ENCODE data around the gene KLHDC4. TPM values are rescaled to one million over a fixed set of nuclear protein-coding genes. Genes with fewer than 3 reads are reported as not detected.

The KLHDC4 gene
- total and polyA plus RNA-seq, 10 of the 15 experiments (the other 5 are each of a cell fraction or from before 2014, with no cell fraction given) = 0.80 to 62.1 (median 32.8) TPM

DNA sequence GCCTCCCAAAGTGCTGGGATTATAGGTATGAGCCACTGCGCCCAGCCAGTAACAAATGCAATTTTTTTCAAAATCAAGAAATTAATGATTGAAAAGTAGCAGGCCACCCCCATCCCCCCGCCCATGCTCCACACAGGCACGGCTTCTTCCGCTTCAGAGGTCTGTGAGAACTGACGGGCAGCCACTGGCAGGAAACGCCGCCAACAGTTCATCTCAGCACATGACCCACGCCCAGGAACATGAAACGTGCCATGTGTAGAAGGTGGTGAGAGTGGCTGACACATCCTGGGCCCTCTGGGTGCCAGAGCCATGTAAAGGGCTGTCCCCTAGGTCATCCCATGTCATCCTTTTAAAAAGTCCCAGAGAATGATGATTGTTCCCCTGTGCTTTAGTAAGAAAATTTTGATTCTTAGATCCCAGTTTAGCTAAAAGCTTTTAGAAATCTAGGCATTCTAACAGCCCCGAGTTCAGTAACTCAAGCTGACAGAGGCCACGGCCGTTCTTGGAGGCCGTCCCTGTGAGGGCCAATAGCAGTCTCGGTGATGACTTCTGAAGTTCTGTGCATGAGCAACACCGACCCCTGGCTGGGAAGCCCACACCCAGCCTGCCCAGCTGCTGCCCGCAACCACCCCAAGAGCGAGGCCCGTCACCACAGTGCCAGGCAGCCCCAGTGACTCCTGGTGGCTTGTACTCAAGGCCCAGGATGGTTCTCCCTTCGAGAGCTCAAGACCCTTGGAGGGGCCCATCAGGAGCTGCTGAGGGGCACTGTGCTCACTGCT, 52.1 kb downstream of the KLHDC4 start:
- no peak overlapping the region for H3K4me3 ChIP-seq
- no peaks in the 10 kb centered on the region for H3K27me3 ChIP-seq (replicated peaks in 1 of 2; ENCODE audit: control insufficient read depth in 2 of 2, insufficient read depth in 2 of 2, low read length in 1 of 2)
- BruUV-seq (replicated peaks) = no TSS peak
- H3K36me3 ChIP-seq (ENCODE audit: control insufficient read depth in 2 of 2, insufficient read depth in 2 of 2, low read length in 1 of 2) = peaks cover 8 to 28% of the 10 kb centered on the region in 2 experiments; a peak in 3 of 4 replicates
- DNase-seq (ENCODE audit: low read depth, low spot score) (no peak), FAIRE-seq (no peak), ATAC-seq (peak; percentile 74)
- no peaks in the 10 kb centered on the region for H3K4me1 ChIP-seq (ENCODE audit: control insufficient read depth, insufficient read depth, low read length)
- RAD21 ChIA-PET (ENCODE audit: unreplicated experiment) = no interaction called here
- TF ChIP-seq STAT1 (conservative IDR thresholded peaks at IDR 0.05) (no peak), BHLHE40 (IDR thresholded peaks at IDR 0.05; ENCODE audit: borderline replicate concordance in 1 of 2, low read depth in 2 of 2, low read length in 1 of 2) (peak; percentile 29 to 46; a peak in 1 of 4 replicates), DPF2 (IDR thresholded peaks at IDR 0.05) (no peak), NR2C1 (IDR thresholded peaks at IDR 0.05) (no peak), PKNOX1 (IDR thresholded peaks at IDR 0.05) (peak; percentile 11; the same call in 1 of the 2 replicates), RUNX3 (IDR thresholded peaks at IDR 0.05; ENCODE audit: low read length) (no peak), SMAD1 (IDR thresholded peaks at IDR 0.05; ENCODE audit: low read depth, partially characterized antibody) (no peak), EZH2 (IDR thresholded peaks at IDR 0.05; ENCODE audit: borderline replicate concordance, control insufficient read depth, low read depth, low read length) (no peak), USF1 (IDR thresholded peaks at IDR 0.05; ENCODE audit: borderline replicate concordance, extremely low read length, insufficient read depth, low read depth, low read length) (peak; percentile 11)
- H3K79me2 ChIP-seq (ENCODE audit: control insufficient read depth, insufficient read depth, low read length) = no peaks in the 10 kb centered on the region
- in situ Hi-C loops (cut with MboI) (no loop called here), intact Hi-C loops (cut with micrococcal nuclease; ENCODE audit: unreplicated experiment) (no loop called here)
- 68% methylated on average over 19 of the region's 19 CpGs for WGBS (ENCODE audit: insufficient coverage, insufficient replicate concordance, low lambda C conversion rate, missing lambda C conversion rate)
- SMC1A ChIA-PET (ENCODE audit: uncharacterized antibody, unreplicated experiment) = no interaction called here
- peak overlapping the region; percentile 58 for H3K27ac ChIP-seq (ENCODE audit: control insufficient read depth, insufficient read depth)
- no peak overlapping the region for H2AFZ ChIP-seq (ENCODE audit: control insufficient read depth, low read depth, low read length)
- CTCF ChIA-PET = no interaction called here
- POLR2A ChIA-PET = no interaction called here
- no peaks in the 10 kb centered on the region for H4K20me1 ChIP-seq (ENCODE audit: control insufficient read depth, insufficient read depth)
- H3K9me3 ChIP-seq (replicated peaks; ENCODE audit: control insufficient read depth, insufficient read depth, low read length) = no peaks in the 10 kb centered on the region
- no peak overlapping the region for H3K9ac ChIP-seq (ENCODE audit: control insufficient read depth, insufficient read depth, low read length)
- H3K4me2 ChIP-seq (ENCODE audit: control insufficient read depth, insufficient read depth) = no peak overlapping the region

Data from GM12878 (cell line).